Forelimb muscle (tissue), 1 donor: Measurements from ENCODE around the gene SPTB. TPM values are rescaled to one million over a fixed set of nuclear protein-coding genes. Genes with fewer than 3 reads are reported as not detected.

ENCODE experiments used
- DNase-seq: peaks from one replicate; pipeline ENCODE4 v3.0.0-alpha.2; 2013; ENCODE audit warnings: low read depth
- polyA plus RNA-seq: library from polyadenylated mRNA; unstranded; fragments of 120-200 nt; gene quantifications from one replicate; pipeline ENCODE4 v1.2.1, GENCODE V29; 2013; ENCODE audit not compliant: insufficient read length

Gene SPTB
- polyA plus RNA-seq, 1 donor: 178 TPM

- no peak for DNase-seq
Observed at GRCh38 chr14:64789696-64790095, 90.0 kb downstream of the SPTB start.

- DNase-seq: no peak
Observed at GRCh38 chr14:64788706-64789105, 91.0 kb downstream of the SPTB start.

- DNase-seq: no peak
Observed at GRCh38 chr14:64787619-64788018, 92.1 kb downstream of the SPTB start.

GRCh38 chr14:64786296-64787149, 93.2 kb downstream of the SPTB start:
- no peak for DNase-seq

- DNase-seq: no peak
Observed at GRCh38 chr14:64784006-64784405, 95.7 kb downstream of the SPTB start.

GRCh38 chr14:64782196-64782595, 97.5 kb downstream of the SPTB start:
- no peak for DNase-seq

DNA sequence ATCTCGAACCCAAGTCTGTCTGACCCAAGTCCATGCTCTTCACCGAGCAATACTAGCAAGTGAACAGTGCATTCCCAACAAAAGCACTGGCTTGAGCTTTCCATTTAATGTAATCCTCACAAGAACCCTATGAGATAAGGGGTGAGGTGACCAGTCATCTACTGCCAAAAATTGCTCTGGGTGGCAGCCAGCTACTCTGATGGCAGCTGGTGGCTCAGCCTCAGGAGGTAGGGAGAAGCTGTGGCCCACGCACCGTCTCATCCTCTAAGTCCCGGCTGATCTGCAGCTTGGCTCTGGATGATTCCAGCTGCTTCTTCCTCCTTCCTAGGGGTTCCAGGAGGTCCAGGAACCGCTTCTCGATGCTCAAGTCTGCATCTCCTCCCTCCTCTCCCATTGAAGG, 100.2 kb downstream of the SPTB start:
- no peak for DNase-seq

DNA sequence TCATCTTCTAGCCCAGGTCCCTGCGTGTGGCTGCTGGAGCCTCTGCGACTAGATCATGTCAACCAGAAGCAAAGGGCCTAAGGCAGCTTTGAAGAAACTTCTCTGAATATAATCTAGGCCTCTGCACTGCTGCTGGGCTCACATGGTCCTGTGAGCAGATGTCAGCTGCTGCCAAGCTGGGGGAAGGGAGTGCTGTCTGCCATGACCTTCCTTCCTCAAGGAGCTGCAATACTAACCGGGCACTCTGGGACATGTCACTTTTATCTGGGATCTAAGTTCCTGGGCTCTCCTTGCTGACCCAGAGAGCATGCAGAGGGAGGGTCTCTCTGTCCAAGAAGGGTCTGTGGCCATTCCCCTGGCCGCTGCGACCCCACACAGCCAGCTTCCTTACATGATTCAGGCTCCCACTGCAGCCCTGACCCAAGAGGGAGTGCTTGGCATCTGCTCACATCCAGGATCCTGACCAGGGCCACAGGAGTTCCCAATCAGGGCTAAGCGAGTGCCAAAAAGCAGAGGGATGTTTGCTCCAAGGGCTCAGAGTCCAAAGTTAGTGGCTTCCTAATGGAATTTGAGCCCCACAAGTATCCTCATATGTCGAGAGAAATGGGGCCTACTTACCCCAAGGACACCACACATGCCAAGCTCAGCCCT, 101.5 kb downstream of the SPTB start:
- DNase-seq: no peak

DNA sequence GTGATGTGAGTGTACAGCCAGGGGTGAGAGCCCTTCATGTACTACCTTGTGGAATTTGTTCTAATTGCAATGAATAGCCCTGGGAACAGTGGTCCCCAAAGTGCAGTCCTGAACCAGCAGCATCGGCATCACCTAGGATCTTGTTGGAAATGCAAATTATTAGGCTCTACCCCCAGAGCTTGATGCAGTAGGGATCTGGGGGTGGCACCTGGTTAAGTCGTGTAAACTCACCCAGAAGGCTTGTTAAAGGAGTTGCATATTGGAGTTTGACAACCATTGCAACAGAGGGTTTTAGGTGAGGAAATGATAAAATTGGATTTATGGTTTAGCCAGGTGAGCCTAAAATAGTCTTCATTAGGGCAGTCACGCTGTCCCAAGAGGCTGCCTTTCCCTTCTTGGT, 102.2 kb downstream of the SPTB start:
- DNase-seq: no peak

DNA sequence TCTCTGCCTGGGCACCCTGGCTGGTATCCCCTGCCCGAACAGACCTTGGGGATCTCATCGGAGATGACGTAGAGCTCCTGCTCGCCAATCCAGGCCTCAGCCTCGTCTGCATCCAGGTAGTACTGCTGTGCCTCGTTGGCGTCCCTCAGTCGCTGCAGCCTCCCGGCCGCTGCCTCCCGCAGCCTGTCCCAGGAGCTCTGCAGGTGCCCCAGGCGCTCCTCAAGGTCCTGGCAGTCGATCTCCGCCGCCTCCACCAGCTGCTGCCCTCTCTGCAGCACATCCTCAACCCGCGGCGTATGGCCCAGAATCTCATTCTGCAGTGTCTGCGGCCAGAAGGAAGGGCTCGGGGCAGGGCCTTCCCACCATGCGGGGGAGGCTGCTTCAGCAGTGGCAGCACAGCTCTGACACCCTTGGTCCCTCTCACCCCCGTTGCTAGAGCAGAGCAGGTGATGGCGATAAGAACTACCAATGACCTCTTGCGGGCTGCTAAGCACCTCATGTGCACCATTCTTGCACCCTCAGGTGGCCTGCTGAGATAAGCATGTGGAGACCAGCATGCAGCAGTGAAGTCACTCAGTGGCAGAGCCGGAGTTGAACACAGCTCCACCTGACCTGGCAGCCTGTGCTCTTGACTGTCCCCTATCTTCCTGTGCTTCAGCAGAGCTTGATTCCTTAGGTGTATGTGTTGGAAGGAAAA, 104.5 kb downstream of the SPTB start:
- no peak for DNase-seq

DNA sequence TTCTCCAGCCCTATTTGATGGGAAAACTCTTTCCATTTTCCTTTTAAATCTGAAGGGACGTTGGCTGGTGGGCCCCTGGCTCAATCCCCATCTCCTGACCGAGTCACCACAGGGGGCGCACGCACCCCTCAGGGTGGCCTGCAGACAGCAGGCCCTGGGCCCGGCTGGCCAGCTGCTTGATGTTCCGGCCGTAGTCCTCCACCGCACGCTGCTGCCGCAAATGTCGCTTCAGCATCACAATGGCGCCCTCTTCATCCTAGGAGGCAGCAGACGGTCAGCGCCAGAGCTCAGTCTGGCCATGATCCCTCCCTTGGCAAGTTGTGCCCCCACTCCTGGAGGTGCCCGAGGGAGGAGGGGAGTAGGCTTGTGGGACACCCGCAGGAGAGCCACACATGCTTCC, 105.4 kb downstream of the SPTB start:
- DNase-seq: no peak

DNA sequence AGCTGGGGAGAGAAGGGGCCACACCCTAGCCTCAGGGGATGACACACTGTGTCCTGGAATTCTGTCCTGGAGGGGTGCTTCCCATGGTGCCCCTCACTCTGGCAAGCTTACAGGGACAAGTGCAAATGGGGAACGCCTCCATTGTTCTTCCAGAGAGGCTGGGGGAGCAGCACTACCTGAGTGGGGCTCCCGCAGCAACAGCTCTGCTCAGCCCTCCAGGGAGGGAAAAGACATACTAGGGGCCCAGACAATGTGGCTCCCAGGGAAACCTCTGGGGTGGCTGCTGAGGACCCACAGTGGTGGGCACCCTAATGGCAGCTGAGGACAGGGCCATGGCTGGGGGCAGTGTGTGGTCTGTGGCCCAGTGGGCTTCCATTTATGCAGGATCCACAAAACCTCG, 106.1 kb downstream of the SPTB start:
- no peak for DNase-seq

DNA sequence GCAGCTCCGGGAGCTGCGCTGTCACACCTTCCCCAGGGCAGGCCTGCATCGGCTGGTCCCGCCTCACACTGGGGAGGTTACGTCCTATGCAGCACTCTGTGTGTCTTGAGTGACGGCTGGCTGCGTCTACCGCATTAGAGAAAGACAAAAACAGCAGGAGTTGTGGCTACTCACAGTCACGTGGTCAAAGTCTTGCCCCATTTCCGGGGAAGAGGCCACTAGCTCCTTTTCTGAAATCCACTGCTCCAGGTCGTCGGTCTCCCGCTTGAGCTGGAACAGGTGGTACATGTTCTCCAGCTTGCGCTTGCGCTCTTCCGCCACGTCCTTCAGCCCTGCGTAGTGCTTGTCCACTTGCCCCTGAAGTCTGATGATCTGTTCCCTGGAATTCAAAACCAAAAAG, 106.7 kb downstream of the SPTB start:
- DNase-seq: no peak

DNA sequence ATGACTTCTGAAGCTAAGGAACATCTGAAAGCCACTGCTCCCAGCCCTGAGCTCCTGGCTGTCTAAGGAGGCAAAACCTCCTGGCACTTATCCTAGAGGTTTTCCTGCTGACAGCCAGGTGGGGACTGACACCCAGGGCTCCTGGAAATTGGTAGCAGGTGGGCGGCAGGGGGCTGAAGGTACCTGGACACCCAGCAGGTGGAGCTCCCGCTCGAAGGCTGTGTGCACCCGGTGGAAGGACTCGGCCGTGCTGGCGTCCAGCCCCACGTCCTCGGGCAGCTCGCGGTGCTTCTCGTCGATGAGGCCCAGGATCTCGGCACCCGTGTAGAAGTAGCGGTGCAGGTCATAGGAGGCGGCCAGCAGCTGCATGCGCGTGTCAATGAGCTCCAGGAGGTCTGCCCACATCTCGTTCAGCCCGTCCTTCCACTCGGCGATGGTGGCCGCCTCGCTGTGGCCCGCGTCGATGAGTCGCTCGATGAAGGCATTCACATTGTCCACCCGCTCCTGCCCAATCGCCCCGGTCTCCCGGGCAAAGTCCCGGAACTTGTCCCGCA, 107.2 kb downstream of the SPTB start:
- DNase-seq: no peak

GRCh38 chr14:64771161-64771560, 108.5 kb downstream of the SPTB start:
- DNase-seq: no peak

DNA sequence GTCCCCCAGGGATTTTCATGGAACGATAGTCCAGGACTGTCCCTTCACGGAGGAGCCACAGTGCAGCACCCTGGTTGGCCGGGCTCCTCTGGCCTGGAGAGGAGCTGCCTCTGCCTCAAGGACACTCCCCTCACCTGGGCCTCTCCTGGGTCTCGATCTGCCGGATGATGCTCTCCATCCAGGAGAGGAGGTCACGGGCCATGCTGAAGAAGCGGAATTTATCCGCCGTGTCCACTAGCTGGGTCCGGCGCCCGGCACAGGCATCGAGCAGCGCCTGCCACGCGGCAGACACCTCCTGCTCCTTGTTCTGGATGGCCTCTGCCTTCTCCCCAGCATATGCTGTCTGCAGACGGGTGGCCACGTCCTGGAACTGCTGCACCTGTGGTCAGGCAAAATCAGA, 109.0 kb downstream of the SPTB start:
- no peak for DNase-seq

DNA sequence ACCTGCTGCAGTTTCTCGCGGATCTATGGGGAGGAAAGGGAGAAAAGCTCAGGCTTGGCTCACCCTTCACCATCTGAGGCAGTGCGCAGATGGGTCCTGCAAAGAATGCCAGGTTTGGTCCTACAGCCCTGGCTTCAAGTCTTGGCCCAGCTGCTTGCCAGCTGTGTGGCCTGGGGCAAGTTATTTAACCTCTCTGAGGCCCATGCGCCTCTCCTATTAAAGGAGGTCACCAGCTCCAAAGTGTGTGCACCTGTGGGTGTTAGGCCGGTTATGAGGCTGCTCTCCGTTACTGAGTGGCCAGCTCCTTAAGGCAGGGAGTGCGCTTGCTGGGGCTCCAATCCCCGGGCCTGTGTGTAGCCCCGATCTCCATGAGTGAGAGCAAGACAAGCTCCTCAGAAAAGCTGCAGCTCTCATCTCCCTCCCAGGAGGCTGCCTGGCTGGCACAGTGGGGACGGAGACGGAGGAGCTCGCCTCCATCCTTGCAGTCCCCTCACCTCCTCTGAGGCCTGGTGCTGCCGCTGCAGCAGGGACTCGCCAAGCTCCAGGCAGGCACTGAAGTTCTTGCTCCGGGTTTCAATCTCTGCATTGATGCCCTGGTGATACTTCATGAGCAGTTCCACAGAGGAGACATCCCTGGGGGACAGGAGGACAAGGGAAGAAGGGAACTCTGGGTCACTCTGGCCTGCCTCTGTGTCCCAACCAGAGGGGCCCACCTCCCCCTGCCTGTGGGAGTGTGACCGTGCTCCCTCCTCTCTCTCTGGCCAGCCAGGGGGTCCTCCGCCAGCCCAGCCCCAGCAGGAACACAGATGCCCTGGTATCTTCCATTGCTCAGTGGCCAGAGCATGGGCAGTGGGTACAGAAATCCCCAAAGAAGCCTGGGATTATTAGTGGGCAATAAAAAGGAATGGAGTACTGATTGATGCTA, 110.3 kb downstream of the SPTB start:
- DNase-seq: no peak

- no peak for DNase-seq
Observed at GRCh38 chr14:64768401-64769095, 111.2 kb downstream of the SPTB start.

DNA sequence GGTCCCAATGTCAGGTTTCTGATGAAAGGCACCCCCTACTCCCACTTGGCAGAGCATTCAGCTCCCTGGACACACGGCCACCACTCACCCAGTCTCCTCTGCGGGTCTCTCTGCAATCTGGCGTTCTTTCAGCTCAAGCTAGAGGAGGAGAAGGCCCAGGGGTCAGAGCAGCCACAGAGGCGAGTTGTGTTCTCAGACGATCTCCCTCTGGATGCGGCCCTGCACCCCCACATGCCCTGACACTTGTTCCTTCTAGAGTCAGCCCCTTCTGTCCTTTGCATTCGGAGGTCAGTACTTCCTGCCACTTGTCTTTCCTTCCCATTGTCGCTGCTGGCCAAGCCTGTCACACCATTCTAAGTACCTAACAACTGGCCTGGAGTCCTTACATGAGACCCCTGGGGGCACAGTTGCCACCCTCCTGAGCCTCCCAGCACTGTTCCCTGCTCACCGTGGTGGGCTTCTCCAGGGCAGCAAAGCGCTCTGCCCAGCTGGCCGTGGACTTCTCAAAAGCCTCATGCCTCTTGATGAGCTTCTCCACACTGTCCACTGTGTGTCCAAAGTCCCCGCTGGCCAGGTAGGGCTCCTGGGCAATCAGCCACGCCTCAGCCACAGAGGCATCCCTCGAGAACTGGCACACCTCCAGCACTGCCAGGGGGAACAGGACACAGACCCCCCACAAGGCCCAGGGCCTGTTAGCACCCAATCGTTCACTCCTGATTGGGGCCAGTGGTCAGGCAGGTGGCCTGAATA, 112.3 kb downstream of the SPTB start:
- no peak for DNase-seq
